Adrenal gland (tissue), 12 donors: ENCODE measurements around the gene SMPX. TPM values are rescaled to one million over a fixed set of nuclear protein-coding genes. Genes with fewer than 3 reads are reported as not detected.

ENCODE experiments used
- DNase-seq, 7 donors: peaks; one replicate each; pipeline ENCODE4 v3.0.0-alpha.2; 2019 to 2020
- H3K27ac ChIP-seq, 5 donors: fragments of 200-600 bp; sonication (generic) in 4 of 5; 1 replicate in 3 of 5; 2 replicates in 2 of 5; pipeline versions ENCODE4 v1.5.1 to v1.8.0; 2016 to 2020; ENCODE audit warnings: mild to moderate bottlenecking in 1 of 5
- H3K27me3 ChIP-seq: fragments of 200-600 bp; 2 replicates; pipeline ENCODE4 v1.8.0; 2021
- H3K36me3 ChIP-seq, 2 donors: fragments of 200-600 bp; replicated peaks in 1 of 2; 1 replicate in 1 of 2; 2 replicates in 1 of 2; pipeline versions ENCODE4 v1.5.1 to v1.8.0; 2018 to 2022
- H3K4me1 ChIP-seq, 2 donors: fragments of 200-600 bp; replicated peaks in 1 of 2; 1 replicate in 1 of 2; 2 replicates in 1 of 2; pipeline versions ENCODE4 v1.5.1 to v1.8.0; 2018 to 2021
- H3K4me3 ChIP-seq, 4 donors: fragments of 200-600 bp; sonication (generic) in 3 of 4; one replicate each; pipeline ENCODE4 v1.5.1; 2016 to 2018
- H3K9me3 ChIP-seq, 3 donors: fragments of 200-600 bp; sonication (generic) in 1 of 3; replicated peaks in 1 of 3; 1 replicate in 2 of 3; 2 replicates in 1 of 3; pipeline versions ENCODE4 v1.5.1 to v1.8.0; 2016 to 2021
- POLR2A ChIP-seq, 2 donors: fragments of 450-650 bp; IDR thresholded peaks; one replicate each; pipeline ENCODE4 v1.6.1; 2017; ENCODE audit warnings: antibody characterized with exemption in 2 of 2, mild to moderate bottlenecking in 2 of 2, moderate library complexity in 1 of 2
- WGBS, 4 donors: extraction: QIAGEN DNeasy Blood & Tissue Kit in 2 of 4; methylation state at CpG; one replicate each; pipeline versions ENCODE4 v1.1.5 to v1.1.7; 2013 to 2017; 5-methylcytosine and 5-hydroxymethylcytosine counted together
- intact Hi-C, 2 donors: fragments of 100-400 bp; cut with DNase I; formaldehyde crosslinking; loops; one replicate each; pipeline versions ENCODE4 v1.14.1 to v1.15.0; 2022 to 2023
- polyA plus RNA-seq, 3 donors: library from polyadenylated mRNA; stranded (reverse); fragments of 200-250 nt in 2 of 3; fragments of 350-450 nt in 1 of 3; fragmentation: Illumina TruSeq in 1 of 3; extraction: RNeasy Lipid Tissue Mini Kit (QIAGEN cat#74804) in 1 of 3; gene quantifications; one replicate each; pipeline ENCODE4 v1.2.3, GENCODE V29; 2013 to 2014
- total RNA-seq, 9 donors: library from RNA; depleted of rRNA in 4 of 9; stranded (reverse); fragments of >200 nt in 4 of 9; fragments of 120-200 nt in 1 of 9; fragmentation: NEBNext Ultra II Directional in 1 of 9; extraction: Animal tissue kit (Norgen Biotek cat#: 25700) in 1 of 9; gene quantifications; one replicate each; pipeline versions ENCODE4 v1.1.0 to v1.2.4, GENCODE V29; 2013 to 2023
- TF ChIP-seq, protein P1 (sequence below), 6 experiments: fragments of 450-650 bp in 4 of 6; fragments of 200-600 bp in 2 of 6; sonication (generic) in 1 of 6; IDR thresholded peaks; 1 replicate in 5 of 6; 2 replicates in 1 of 6; pipeline versions ENCODE4 v1.5.1 to v1.8.0; 2016 to 2021; ENCODE audit warnings: antibody characterized with exemption in 6 of 6, mild to moderate bottlenecking in 2 of 6, moderate library complexity in 1 of 6
- donor health status: healthy with polysubstance abuse.
- donor health status: Bipolar disorder and iron deficiency.
- donor health status: DM: yes; HTN: yes; CAD: no.
- donor health status: DM: no; HTN: no; CAD: no.
- donor health status: DM: no; HTN: no; CAD: no.
- donor health status: DM: yes; HTN: yes; CAD: no.

The SMPX gene
- total and polyA plus RNA-seq, 12 donors, result 0.10 TPM; not detected in 11

DNA sequence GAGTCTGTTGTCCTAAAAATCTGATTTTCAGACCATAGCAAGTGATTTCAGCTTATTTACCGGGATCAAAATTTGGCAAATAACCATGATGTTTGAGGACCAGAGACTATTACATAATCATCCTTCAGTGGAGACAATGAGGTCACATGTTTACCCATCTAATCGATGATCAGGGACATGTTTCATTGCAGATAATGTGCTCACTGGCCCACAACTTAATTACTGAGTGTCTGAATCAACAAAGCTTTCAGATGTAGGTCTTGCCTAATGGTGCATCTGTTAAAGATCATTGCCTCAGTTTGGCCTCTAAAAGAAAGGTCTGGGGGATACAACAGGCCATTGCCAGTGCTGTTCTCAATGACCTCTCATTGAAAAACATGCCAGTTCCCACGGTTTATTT is 56.9 kb downstream of the SMPX start:
- peaks cover 7% of the 10 kb centered on the region for H3K27me3 ChIP-seq
- no peaks in the 10 kb centered on the region for H3K4me1 ChIP-seq
- H3K4me3 ChIP-seq, result no peak overlapping the region
- H3K9me3 ChIP-seq, result no peaks in the 10 kb centered on the region
- TF ChIP-seq, protein P1, sequence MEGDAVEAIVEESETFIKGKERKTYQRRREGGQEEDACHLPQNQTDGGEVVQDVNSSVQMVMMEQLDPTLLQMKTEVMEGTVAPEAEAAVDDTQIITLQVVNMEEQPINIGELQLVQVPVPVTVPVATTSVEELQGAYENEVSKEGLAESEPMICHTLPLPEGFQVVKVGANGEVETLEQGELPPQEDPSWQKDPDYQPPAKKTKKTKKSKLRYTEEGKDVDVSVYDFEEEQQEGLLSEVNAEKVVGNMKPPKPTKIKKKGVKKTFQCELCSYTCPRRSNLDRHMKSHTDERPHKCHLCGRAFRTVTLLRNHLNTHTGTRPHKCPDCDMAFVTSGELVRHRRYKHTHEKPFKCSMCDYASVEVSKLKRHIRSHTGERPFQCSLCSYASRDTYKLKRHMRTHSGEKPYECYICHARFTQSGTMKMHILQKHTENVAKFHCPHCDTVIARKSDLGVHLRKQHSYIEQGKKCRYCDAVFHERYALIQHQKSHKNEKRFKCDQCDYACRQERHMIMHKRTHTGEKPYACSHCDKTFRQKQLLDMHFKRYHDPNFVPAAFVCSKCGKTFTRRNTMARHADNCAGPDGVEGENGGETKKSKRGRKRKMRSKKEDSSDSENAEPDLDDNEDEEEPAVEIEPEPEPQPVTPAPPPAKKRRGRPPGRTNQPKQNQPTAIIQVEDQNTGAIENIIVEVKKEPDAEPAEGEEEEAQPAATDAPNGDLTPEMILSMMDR (IDR thresholded peaks at IDR 0.05), result no peak
- TF ChIP-seq POLR2A (IDR thresholded peaks at IDR 0.05), result no peak
- no peak overlapping the region for H3K27ac ChIP-seq
- intact Hi-C loops, result no loop called here
- H3K36me3 ChIP-seq, result no peaks in the 10 kb centered on the region
- no peak for DNase-seq
- 46 to 65% (median 57%) methylated on average over 2 to 3 of the region's 3 CpGs for WGBS, 4 donors

- Histone ChIP-seq H3K27me3 (peaks cover 12% of the 10 kb centered on the region), H3K4me1 (no peaks in the 10 kb centered on the region), H3K9me3 (no peaks in the 10 kb centered on the region), H3K36me3 (no peaks in the 10 kb centered on the region), H3K27ac (no peak overlapping the region), H3K4me3 (no peak overlapping the region)
- 66 to 77% (median 74%) methylated on average over 4 to 5 of the region's 5 CpGs for WGBS, 4 donors
- TF ChIP-seq, protein P1 (IDR thresholded peaks at IDR 0.05), result no peak
- no peak for TF ChIP-seq POLR2A (IDR thresholded peaks at IDR 0.05)
- DNase-seq, result no peak
- intact Hi-C loops, result no loop called here
These were observed 57.6 kb downstream of the SMPX start for GRCh38 chrX:21700275-21700674.

DNA sequence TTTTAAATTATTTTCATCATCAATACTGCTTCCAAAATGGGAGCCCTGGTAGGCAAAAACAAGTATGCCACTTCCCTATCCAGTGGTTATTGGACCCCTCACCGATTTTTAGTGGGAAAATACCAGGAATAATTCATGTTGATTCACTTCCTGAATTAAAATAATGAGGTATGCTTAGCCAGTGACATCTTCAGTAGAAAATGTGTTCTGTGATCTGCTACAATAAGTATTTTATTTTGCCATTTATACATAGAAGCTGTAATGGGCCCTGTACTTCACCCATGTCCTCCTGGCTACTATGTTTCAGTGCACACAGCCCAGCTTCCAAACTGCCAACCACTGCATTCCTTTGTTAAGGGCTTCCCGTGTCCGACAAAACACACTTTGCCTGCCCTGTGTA is 58.8 kb downstream of the SMPX start:
- H3K27ac ChIP-seq, result no peak overlapping the region
- H3K36me3 ChIP-seq, result no peaks in the 10 kb centered on the region
- peaks cover 12% of the 10 kb centered on the region for H3K27me3 ChIP-seq
- H3K4me1 ChIP-seq, result no peaks in the 10 kb centered on the region
- TF ChIP-seq, protein P1 (IDR thresholded peaks at IDR 0.05), result no peak
- TF ChIP-seq POLR2A (IDR thresholded peaks at IDR 0.05), result no peak
- no peak for DNase-seq
- H3K4me3 ChIP-seq, result no peak overlapping the region
- intact Hi-C loops, result no loop called here
- H3K9me3 ChIP-seq, result no peaks in the 10 kb centered on the region
- 63 to 76% (median 69%) methylated on average over 2 to 3 of the region's 3 CpGs for WGBS, 4 donors

- H3K9me3 ChIP-seq, result no peaks in the 10 kb centered on the region
- H3K27ac ChIP-seq, result no peak overlapping the region
- no peak overlapping the region for H3K4me3 ChIP-seq
- intact Hi-C loops, result no loop called here
- no peaks in the 10 kb centered on the region for H3K36me3 ChIP-seq
- H3K4me1 ChIP-seq, result no peaks in the 10 kb centered on the region
- peaks cover 12% of the 10 kb centered on the region for H3K27me3 ChIP-seq
- WGBS, 4 donors, result 53 to 67% (median 55%) methylated on average over 4 of the region's 4 CpGs
- DNase-seq, result peak in 1 of 7 donors; percentile 2
- TF ChIP-seq POLR2A (IDR thresholded peaks at IDR 0.05), result no peak
- TF ChIP-seq, protein P1 (IDR thresholded peaks at IDR 0.05), result no peak
These were observed 59.6 kb downstream of the SMPX start for GRCh38 chrX:21698272-21698671.
